HUES48 (cell line): Measurements from ENCODE around the gene ARRDC1.
"Not testable (repeated sequence)": the region's sequence is repeated elsewhere in the genome, so short reads cannot be mapped to it uniquely, and the experiment has no call there.

Experiments used
- H3K27ac ChIP-seq: one replicate; pipeline ENCODE4 v1.7.0; 2013; ENCODE audit warnings: low read depth, low read length, inconsistent platforms
- H3K27me3 ChIP-seq: 2 replicates; pipeline ENCODE4 v1.6.1; 2013; ENCODE audit warnings: mild to moderate bottlenecking, low read length; ENCODE audit not compliant: control insufficient read depth, insufficient read depth
- H3K36me3 ChIP-seq: 2 replicates; pipeline ENCODE4 v1.6.1; 2013; ENCODE audit warnings: low read length; ENCODE audit not compliant: control insufficient read depth, insufficient read depth
- H3K4me1 ChIP-seq: 2 replicates; pipeline ENCODE4 v1.6.1; 2013; ENCODE audit warnings: mild to moderate bottlenecking, low read length; ENCODE audit not compliant: control insufficient read depth, insufficient read depth
- H3K4me3 ChIP-seq: 2 replicates; pipeline ENCODE4 v1.5.1; 2013; ENCODE audit warnings: mild to moderate bottlenecking, low read depth, low read length
- H3K9ac ChIP-seq: 2 replicates; pipeline ENCODE4 v1.6.1; 2013; ENCODE audit warnings: mild to moderate bottlenecking, low read depth, low read length, moderate library complexity
- H3K9me3 ChIP-seq: 2 replicates; pipeline ENCODE4 v1.6.1; 2013; ENCODE audit warnings: low read length; ENCODE audit not compliant: control insufficient read depth, insufficient read depth

Gene ARRDC1

GRCh38 chr9:137588311-137588710 is 17.2 kb upstream of the ARRDC1 start:
- Histone ChIP-seq H3K4me1 (0 out of 2 replicates have a peak, but pooled peaks cover 6% of the 10 kb centered on the region), H3K4me3 (no peak overlapping the region)

GRCh38 chr9:137588891-137589290 is 16.6 kb upstream of the ARRDC1 start:
- H3K27ac ChIP-seq: no peak overlapping the region
- no peaks in the 10 kb centered on the region for H3K9me3 ChIP-seq
- H3K9ac ChIP-seq: no peak overlapping the region
- H3K4me3 ChIP-seq: peak overlapping the region; percentile 67
- H3K36me3 ChIP-seq: peaks cover 49% of the 10 kb centered on the region
- H3K4me1 ChIP-seq: 0 out of 2 replicates have a peak, but pooled peaks cover 6% of the 10 kb centered on the region
- no peaks in the 10 kb centered on the region for H3K27me3 ChIP-seq

More at GRCh38 chr9:137588311-137588710, 17.2 kb upstream of the ARRDC1 start:
- Histone ChIP-seq H3K9ac (no peak overlapping the region), H3K36me3 (peaks cover 55% of the 10 kb centered on the region), H3K27ac (no peak overlapping the region), H3K9me3 (no peaks in the 10 kb centered on the region), H3K27me3 (no peaks in the 10 kb centered on the region)

DNA sequence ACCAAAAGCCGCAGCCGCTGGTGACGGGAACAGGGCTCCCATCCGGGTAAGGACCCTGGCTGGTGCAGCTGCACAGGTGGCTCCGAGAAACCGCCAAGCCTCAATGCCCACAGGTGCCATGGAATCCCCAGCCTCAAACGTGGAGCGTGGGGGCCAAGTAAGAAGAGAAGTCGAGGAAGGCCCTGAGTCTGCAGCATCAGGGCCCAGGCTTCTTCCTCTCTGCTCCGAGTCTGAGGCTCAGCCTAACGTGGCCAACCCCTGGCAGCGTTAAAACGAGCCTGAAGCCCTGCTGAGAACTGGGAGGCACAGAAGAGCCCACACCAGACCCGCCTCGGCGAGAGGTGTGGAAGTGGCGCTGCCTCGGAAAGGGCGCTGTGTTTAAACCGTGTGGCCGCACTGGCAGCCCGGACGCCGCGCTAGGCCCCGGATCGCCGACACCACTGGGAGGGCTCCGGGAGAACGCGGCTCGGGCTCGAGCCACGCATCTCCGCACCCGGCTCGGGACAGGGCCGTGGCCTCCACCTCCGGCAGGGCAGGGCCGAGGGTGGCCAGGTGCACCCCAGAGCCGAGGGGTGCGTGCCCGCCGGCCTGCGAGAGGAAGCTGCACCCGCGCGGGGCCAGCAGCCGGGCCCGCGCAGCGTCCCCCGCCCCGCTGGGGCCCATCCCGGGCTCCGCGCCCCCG is 15.9 kb upstream of the ARRDC1 start:
- H3K9ac ChIP-seq: peak overlapping the region; percentile 66; the same call in 1 of the 2 replicates
- H3K27ac ChIP-seq: no peak overlapping the region
- peak overlapping the region; percentile 67 for H3K4me3 ChIP-seq
- no peaks in the 10 kb centered on the region for H3K27me3 ChIP-seq
- no peaks in the 10 kb centered on the region for H3K9me3 ChIP-seq
- H3K36me3 ChIP-seq: peaks cover 42% of the 10 kb centered on the region
- H3K4me1 ChIP-seq: 0 out of 2 replicates have a peak, but pooled peaks cover 6% of the 10 kb centered on the region

GRCh38 chr9:137590123-137590468 is 15.4 kb upstream of the ARRDC1 start:
- no peaks in the 10 kb centered on the region for H3K27me3 ChIP-seq
- no peaks in the 10 kb centered on the region for H3K9me3 ChIP-seq
- peak overlapping the region; percentile 67; the same call in 1 of the 2 replicates for H3K4me3 ChIP-seq
- 0 out of 2 replicates have a peak, but pooled peaks cover 6% of the 10 kb centered on the region for H3K4me1 ChIP-seq
- H3K9ac ChIP-seq: no peak overlapping the region; the same call in 1 of the 2 replicates
- H3K36me3 ChIP-seq: peaks cover 39% of the 10 kb centered on the region
- no peak overlapping the region for H3K27ac ChIP-seq

DNA sequence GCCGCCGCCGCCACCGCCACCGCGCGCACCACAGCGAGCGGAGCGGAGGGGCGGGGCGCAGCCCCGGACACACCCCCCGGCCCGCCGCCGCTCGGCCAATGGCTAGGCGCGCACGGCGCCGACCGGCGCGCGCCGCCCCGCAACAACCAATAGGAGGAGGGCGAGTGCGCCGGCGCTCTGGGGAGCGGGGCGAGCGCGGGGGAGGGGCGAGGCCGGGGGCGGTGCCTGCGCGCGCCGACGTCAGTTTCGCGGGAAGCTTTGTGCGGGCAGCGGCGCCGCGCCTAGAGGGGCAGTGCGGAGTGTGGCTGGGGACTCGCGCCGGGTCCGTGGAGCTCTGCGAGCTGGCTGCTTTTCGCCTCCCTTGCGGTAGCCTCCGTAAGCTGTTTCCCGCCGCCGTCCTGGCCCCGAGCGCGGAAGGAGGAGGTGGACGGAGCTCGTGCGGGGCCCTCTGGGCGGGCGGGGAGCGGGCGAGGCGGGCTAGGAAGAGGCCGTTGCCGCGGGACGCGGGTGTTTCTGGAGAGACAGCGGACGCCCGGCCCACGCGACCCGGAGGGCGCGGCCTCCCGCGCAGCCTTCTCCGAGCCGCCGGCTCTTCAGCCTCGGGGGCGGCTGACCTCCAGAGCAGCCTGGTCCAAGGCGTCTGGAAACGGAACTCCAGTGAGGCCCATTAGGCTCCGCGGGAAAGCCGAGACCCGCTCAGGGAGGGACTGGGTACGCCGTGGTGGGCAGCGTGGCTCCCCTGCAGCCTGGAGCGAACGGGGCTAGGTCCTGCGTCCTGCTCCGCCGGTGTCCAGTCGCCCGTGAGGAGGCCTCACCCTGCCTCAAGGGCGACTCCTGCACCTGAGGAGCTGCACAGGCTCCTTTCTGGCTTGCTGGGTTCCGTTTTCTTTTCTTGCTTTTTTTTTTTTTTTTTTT is 14.8 kb upstream of the ARRDC1 start, which contains the start of gene ZMYND19:
Gene ZMYND19, minus strand, starts transcription at position 44 of the 915 bp plus-strand sequence. CDS start 249 bp downstream, outside the sequence.
- Histone ChIP-seq H3K27me3 (no peaks in the 10 kb centered on the region), H3K9ac (peak within 1 kb of the TSS; percentile 73), H3K27ac (no peak within 1 kb of the TSS), H3K9me3 (no peaks in the 10 kb centered on the region), H3K36me3 (peaks cover 34% of the 10 kb centered on the region), H3K4me1 (0 out of 2 replicates have a peak, but pooled peaks cover 6% of the 10 kb centered on the region), H3K4me3 (peak within 1 kb of the TSS; percentile 91)

DNA sequence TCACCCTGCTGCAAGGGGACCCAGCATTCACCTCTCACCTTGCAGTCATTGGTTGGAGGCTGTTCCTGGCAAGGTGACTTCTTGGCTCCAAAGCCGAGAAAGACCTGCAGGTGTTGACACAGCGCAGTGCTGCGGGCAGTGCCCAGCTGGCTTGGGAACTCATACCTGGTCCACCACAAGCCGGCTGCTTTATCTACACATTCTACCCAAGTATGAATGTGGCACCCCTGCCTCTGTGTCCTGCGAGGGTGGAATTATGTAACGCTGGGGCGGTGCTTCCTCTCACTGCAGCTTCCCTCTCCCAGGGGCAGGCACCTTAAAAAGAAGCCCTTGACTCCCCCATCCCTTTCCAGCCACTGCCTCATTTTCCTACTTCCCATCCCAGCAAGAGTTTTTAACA is 12.7 kb upstream of the ARRDC1 start:
- Histone ChIP-seq H3K4me3 (no peak overlapping the region), H3K9ac (no peak overlapping the region), H3K9me3 (no peaks in the 10 kb centered on the region), H3K4me1 (0 out of 2 replicates have a peak, but pooled peaks cover 6% of the 10 kb centered on the region), H3K36me3 (peaks cover 13% of the 10 kb centered on the region), H3K27me3 (no peaks in the 10 kb centered on the region), H3K27ac (no peak overlapping the region)

- H3K4me1 ChIP-seq: 0 out of 2 replicates have a peak, but pooled peaks cover 6% of the 10 kb centered on the region
- peaks cover 9% of the 10 kb centered on the region for H3K36me3 ChIP-seq
- no peaks in the 10 kb centered on the region for H3K9me3 ChIP-seq
- H3K27me3 ChIP-seq: no peaks in the 10 kb centered on the region
- H3K9ac ChIP-seq: no peak overlapping the region
- H3K4me3 ChIP-seq: no peak overlapping the region
- H3K27ac ChIP-seq: no peak overlapping the region
These were observed 12.3 kb upstream of the ARRDC1 start for GRCh38 chr9:137593176-137593575.

DNA sequence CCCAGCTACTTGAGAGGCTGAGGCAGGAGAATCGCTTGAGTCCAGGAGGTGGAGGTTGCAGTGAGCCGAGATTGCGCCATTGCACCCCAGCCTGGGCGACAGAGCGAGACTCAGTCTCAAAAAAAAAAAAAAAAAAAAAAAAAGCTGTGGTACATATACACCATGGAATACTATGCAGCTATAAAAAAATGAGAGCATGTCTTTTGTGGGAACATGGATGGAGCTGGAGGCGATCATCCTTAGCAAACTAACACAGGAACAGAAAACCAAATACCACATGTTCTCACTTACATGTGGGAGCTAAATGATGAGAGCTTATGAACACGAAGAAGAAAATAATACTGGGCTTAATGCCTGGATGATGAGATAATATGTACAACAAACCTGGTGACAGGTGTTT is 8.9 kb upstream of the ARRDC1 start:
- not testable (repeated sequence) for H3K9ac ChIP-seq, H3K9me3 ChIP-seq, H3K27me3 ChIP-seq, H3K27ac ChIP-seq, H3K4me3 ChIP-seq, H3K4me1 ChIP-seq, H3K36me3 ChIP-seq

DNA sequence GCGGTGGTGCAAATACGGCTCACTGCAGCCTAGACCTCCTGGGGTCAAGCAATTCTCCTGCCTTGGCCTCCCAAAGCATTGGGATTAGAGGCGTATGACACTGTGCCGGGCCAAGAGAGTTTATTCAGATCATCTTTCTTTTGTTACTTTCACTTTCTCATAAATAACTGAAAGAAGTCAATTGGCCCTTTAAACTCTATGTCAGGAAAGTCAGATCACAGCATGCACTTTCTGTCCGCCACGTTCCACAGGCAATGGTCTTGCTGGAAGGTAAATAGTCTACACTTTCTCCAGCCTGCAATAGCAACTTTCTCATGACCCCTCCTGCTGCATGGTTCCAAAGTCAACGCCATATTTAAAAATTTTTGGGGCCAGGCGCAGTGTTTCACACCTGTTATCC is 6.5 kb upstream of the ARRDC1 start:
- Histone ChIP-seq H3K4me1 (no peaks in the 10 kb centered on the region), H3K9me3 (no peaks in the 10 kb centered on the region), H3K4me3 (no peak overlapping the region), H3K27ac (no peak overlapping the region), H3K27me3 (0 out of 2 replicates have a peak, but pooled peaks cover 2% of the 10 kb centered on the region), H3K36me3 (no peaks in the 10 kb centered on the region), H3K9ac (no peak overlapping the region)

DNA sequence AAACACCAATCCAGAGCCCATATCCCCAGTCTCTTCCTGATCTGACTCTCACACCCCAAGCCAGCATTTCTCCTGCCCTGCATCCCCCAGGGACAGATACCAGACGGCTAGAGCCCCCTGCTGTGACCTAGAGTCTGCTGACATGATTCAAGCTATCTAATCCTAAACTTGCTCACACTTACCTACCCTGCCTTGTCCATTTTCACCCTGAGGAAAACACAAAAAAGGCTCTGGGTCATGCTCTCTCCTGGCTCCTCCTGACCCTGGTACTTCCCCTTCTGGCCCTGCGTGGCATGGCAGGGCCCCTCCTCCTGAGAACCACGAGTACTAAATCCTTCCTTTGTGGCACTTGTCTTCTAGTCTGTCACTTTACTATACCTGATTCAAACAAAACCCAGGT is 2.8 kb upstream of the ARRDC1 start:
- Histone ChIP-seq H3K36me3 (no peaks in the 10 kb centered on the region), H3K27me3 (peaks cover 8% of the 10 kb centered on the region), H3K27ac (no peak overlapping the region), H3K9ac (no peak overlapping the region), H3K4me1 (peaks cover 6% of the 10 kb centered on the region; the same call in 1 of the 2 replicates), H3K4me3 (no peak overlapping the region), H3K9me3 (no peaks in the 10 kb centered on the region)
